Hypothalamus (tissue), 51 donors: Measurements from ENCODE around the gene HCAR2.
"Not testable (repeated sequence)": the region's sequence is repeated elsewhere in the genome, so short reads cannot be mapped to it uniquely, and the experiment has no call there.

ENCODE experiments used
- DNase-seq, 51 donors: peaks; one replicate each; lab custom pipeline; 2025; lab: John Stamatoyannopoulos, UW

The HCAR2 gene

GRCh38 chr12:122669397-122670070, 33.6 kb downstream of the HCAR2 start:
- DNase-seq: no peak

DNA sequence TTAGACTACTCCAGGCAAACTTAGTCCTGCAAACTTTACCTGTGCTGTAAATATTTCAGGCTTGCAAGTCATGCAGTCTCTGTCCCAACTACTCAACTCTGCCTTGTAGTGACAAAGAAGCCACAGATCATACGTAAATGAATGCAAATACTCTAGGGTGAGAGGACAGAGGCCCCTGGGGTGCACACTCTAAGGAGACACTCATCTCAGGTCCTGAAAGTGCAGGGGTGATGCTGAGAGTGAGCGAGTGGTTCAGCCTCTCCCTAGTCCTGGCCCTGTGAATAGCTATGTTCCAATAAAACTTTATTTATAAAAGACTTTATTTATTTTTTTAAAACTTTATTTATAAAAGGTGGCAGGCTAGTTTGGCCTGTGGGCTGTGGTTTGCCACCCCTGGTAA, 34.9 kb downstream of the HCAR2 start:
- no peak for DNase-seq

DNA sequence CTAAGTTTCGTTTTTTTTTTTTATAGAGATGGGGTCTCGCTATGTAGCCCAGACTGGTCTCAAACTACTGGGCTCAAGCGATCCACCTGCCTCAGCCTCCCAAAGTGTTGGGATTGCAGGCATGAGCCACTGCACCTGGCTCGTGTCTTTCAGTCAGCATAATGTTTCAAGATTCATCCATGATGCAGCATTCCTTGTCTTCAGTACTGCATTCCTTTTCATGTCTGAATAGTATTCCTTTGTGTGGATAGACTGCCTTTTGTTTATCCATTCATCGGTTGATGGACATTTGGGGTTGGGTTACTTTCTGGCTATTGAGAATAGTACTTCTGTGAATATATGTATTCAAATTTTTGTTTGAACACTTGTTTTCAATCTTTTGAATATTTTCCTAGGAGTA, 37.4 kb downstream of the HCAR2 start:
- no peak for DNase-seq

- DNase-seq: no peak
Observed at GRCh38 chr12:122665349-122665748, 37.8 kb downstream of the HCAR2 start.

GRCh38 chr12:122661938-122662337, 41.2 kb downstream of the HCAR2 start:
- no peak for DNase-seq

DNA sequence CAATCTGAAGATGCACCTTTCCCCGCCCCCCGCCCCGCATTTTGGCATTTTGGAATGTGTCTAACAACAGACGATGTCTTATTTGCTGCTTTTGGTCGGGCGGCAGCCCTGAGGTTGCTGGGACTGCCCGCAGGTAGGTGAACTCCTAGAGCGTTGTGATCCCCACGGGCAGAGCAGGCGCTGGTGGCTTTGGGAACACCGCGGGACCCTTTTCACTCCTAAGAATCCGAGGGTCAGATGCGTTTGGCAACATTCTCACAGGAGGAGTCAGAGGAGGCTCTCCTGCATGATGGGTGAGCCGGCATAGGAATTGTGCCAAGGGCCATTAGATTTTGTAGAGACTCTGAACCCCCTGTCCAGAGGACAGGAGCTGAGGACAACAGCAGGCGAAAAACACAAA, 41.9 kb downstream of the HCAR2 start:
- DNase-seq: no peak

DNA sequence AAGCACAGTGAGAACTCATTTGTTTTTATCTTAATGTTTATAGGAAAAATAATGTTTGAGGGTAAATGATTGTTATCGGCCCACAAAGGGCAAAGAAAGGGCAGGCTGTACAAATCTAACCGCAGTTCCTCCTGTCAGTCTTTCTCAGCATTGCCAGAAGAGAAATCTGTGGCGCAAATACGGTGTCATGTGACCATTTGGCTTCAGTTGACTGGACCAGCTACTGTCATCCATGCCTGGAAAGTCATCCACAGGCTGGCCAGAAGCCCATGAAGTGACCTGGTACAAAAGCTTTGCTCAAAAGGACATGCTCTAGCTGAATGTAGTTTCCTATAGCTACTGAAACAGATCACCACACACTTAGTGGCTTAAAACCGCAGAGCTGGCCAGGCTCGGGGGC, 43.6 kb downstream of the HCAR2 start:
- no peak for DNase-seq

- no peak for DNase-seq
Observed at GRCh38 chr12:122656298-122656697, 46.9 kb downstream of the HCAR2 start.

GRCh38 chr12:122653291-122653690, 49.9 kb downstream of the HCAR2 start:
- not testable (repeated sequence) for DNase-seq

DNA sequence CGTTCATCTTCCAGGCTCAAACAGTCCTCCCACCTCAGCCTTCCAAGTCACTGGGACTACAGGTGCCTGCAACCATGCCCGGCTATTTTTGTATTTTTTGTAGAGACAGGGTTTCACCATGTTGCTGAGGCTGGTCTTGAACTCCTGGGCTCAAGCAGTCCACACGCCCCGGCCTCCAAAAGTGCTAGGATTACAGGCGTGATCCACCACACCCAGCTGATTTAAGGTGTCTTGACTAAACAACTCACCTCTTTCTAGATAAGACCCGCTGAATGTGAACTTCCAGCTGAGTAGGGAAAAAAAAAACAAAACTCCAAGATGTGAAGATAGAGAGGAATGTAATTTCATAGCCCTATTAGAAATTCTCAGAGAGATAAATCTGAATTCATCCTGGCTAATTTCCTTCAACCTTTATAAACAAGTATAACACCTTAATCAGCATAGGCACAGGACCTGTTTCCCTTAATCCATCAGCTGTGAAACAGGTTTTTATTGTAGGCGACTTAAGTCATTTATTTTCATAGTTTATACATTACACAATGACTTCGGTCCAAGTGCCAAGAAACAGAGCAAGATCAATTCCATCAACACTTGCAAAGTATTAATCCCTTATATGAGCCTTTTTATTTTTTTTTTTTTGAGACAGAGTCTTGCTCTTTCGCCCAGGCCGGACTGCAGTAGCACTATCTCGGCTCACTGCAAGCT, 51.5 kb downstream of the HCAR2 start:
- DNase-seq: no peak
